B cell (primary cell): Measurements from ENCODE around the gene NDC1. TPM values are rescaled to one million over a fixed set of nuclear protein-coding genes. Genes with fewer than 3 reads are reported as not detected.

ENCODE experiments used
- ATAC-seq: fragments of 200-7000 bp; cut with Tn5 transposase; one replicate; pipeline ENCODE4 v1.10.0; 2021; ENCODE audit warnings: low read depth, mild to moderate bottlenecking, moderate number of reproducible peaks, moderate library complexity
- CTCF ChIA-PET: fragments of 350-600 bp; sonication (Branson Sonifier 250); formaldehyde crosslinking; loops from one replicate; lab custom pipeline; 2021; ENCODE audit warnings: antibody characterized with exemption, inconsistent platforms; lab: Charles Lee
- POLR2A ChIA-PET: fragments of 350-600 bp; sonication (Branson Sonifier 250); formaldehyde crosslinking; loops from one replicate; lab custom pipeline; 2021; ENCODE audit warnings: antibody characterized with exemption; lab: Charles Lee
- DNase-seq: peaks from one replicate; pipeline ENCODE4 v3.0.0; 2013
- H2AFZ ChIP-seq: 2 replicates; pipeline ENCODE4 v1.6.1; 2012; ENCODE audit warnings: mild to moderate bottlenecking, low read depth, low read length; ENCODE audit not compliant: insufficient read depth, poor library complexity, severe bottlenecking
- H3K27ac ChIP-seq, 2 donors: 1 replicate in 1 of 2; 2 replicates in 1 of 2; pipeline ENCODE4 v1.5.1; 2012 to 2013; ENCODE audit warnings: low read length in 2 of 2, mild to moderate bottlenecking in 2 of 2, moderate library complexity in 1 of 2
- H3K27me3 ChIP-seq, 4 experiments: fragments of 200-600 bp in 1 of 4; sonication (generic) in 1 of 4; replicated peaks in 1 of 4; 1 replicate in 2 of 4; 2 replicates in 2 of 4; pipeline versions ENCODE4 v1.6.1 to v1.7.0; 2013 to 2016; ENCODE audit warnings: low read length in 3 of 4, mild to moderate bottlenecking in 2 of 4, mixed read lengths in 1 of 4, moderate library complexity in 1 of 4; ENCODE audit not compliant: insufficient read depth in 4 of 4, control insufficient read depth in 3 of 4; ENCODE audit errors: control extremely low read depth in 1 of 4
- H3K36me3 ChIP-seq, 2 experiments: replicated peaks in 1 of 2; 1 replicate in 1 of 2; 2 replicates in 1 of 2; pipeline versions ENCODE4 v1.6.1 to v1.7.1; 2013; ENCODE audit warnings: low read length in 1 of 2; ENCODE audit not compliant: insufficient read depth in 2 of 2, control insufficient read depth in 1 of 2; ENCODE audit errors: control extremely low read depth in 1 of 2, extremely low read depth in 1 of 2
- H3K4me1 ChIP-seq, 2 donors: fragments of 200-600 bp in 1 of 2; sonication (generic) in 1 of 2; 1 replicate in 1 of 2; 2 replicates in 1 of 2; pipeline versions ENCODE4 v1.5.1 to v1.6.1; 2013 to 2017; ENCODE audit warnings: low read length in 2 of 2; ENCODE audit not compliant: control insufficient read depth in 2 of 2, insufficient read depth in 2 of 2
- H3K4me2 ChIP-seq: replicated peaks from 2 replicates; pipeline ENCODE3; 2012; ENCODE audit warnings: mild to moderate bottlenecking, low read depth, low read length; ENCODE audit not compliant: poor library complexity, severe bottlenecking
- H3K4me3 ChIP-seq, 5 experiments: fragments of 200-600 bp in 1 of 5; sonication (generic) in 1 of 5; 1 replicate in 3 of 5; 2 replicates in 2 of 5; pipeline versions ENCODE4 v1.5.1 to v1.7.0; 2011 to 2016; ENCODE audit warnings: low read length in 4 of 5, mild to moderate bottlenecking in 4 of 5, low read depth in 2 of 5, control low read depth in 1 of 5, moderate library complexity in 1 of 5; ENCODE audit not compliant: insufficient read depth in 1 of 5; ENCODE audit errors: control extremely low read depth in 1 of 5, extremely low read depth in 1 of 5
- H3K79me2 ChIP-seq: fragments of 200-600 bp; sonication (generic); one replicate; pipeline ENCODE4 v1.6.0; 2016; ENCODE audit warnings: low read length; ENCODE audit not compliant: control insufficient read depth, insufficient read depth
- H3K9ac ChIP-seq: fragments of 200-600 bp; sonication (generic); 2 replicates; pipeline ENCODE4 v1.6.1; 2017; ENCODE audit warnings: mild to moderate bottlenecking, low read length, moderate library complexity
- H3K9me3 ChIP-seq, 3 donors: one replicate each; pipeline versions ENCODE4 v1.6.1 to v1.7.1; 2013; ENCODE audit warnings: low read length in 2 of 3; ENCODE audit not compliant: control insufficient read depth in 2 of 3, insufficient read depth in 1 of 3; ENCODE audit errors: control extremely low read depth in 1 of 3
- H4K20me1 ChIP-seq: 2 replicates; pipeline ENCODE4 v1.6.0; 2012; ENCODE audit warnings: mild to moderate bottlenecking, low read length; ENCODE audit not compliant: insufficient read depth, control insufficient read depth, poor library complexity, severe bottlenecking
- H3K27ac Mint-ChIP-seq: one replicate; pipeline ENCODE4 v1.8.0; 2021; ENCODE audit warnings: mixed read lengths
- H3K27me3 Mint-ChIP-seq: one replicate; pipeline ENCODE4 v1.8.0; 2021; ENCODE audit warnings: mixed read lengths
- H3K4me1 Mint-ChIP-seq: one replicate; pipeline ENCODE4 v1.8.0; 2021; ENCODE audit warnings: mixed read lengths
- H3K4me3 Mint-ChIP-seq: one replicate; pipeline ENCODE4 v1.8.0; 2021; ENCODE audit warnings: mixed read lengths
- H3K9me3 Mint-ChIP-seq: one replicate; pipeline ENCODE4 v1.8.0; 2022; ENCODE audit warnings: mixed read lengths; ENCODE audit not compliant: insufficient read depth
- CTCF ChIP-seq: fragments of 200-600 bp; IDR thresholded peaks from one replicate; pipeline ENCODE4 v1.8.0; 2022; ENCODE audit warnings: antibody characterized with exemption, mild to moderate bottlenecking
- EZH2 ChIP-seq: IDR thresholded peaks from 2 replicates; pipeline ENCODE4 v1.6.1; 2012; ENCODE audit warnings: borderline replicate concordance, low read depth, mild to moderate bottlenecking, moderate library complexity, low read length; ENCODE audit not compliant: insufficient read depth, poor library complexity, severe bottlenecking
- WGBS: methylation state at CpG from one replicate; pipeline ENCODE4 v1.1.5; 2013; ENCODE audit warnings: missing lambda C conversion rate; ENCODE audit not compliant: insufficient coverage; 5-methylcytosine and 5-hydroxymethylcytosine counted together
- intact Hi-C: fragments of 100-400 bp; cut with micrococcal nuclease; formaldehyde crosslinking; loops from one replicate; pipeline ENCODE4 v1.10.0; 2022
- polyA plus RNA-seq: library from polyadenylated mRNA; depleted of rRNA; stranded (reverse); fragments of >200 nt; gene quantifications from 2 replicates; pipeline ENCODE4 v1.2.3, GENCODE V29; 2012
- total RNA-seq, 2 donors: library from RNA; stranded (reverse); fragments of 120-200 nt in 1 of 2; gene quantifications; 1 replicate in 1 of 2; 2 replicates in 1 of 2; pipeline versions ENCODE4 v1.2.3 to v1.2.4, GENCODE V29; 2013 to 2022

Gene NDC1
- total and polyA plus RNA-seq, 2 donors (not counting 1 experiment from before 2014, with no cell fraction given), result 5.0 to 12.0 TPM

GRCh38 chr1:53727461-53728092 lies 110.5 kb downstream of the NDC1 start:
- no peak for ATAC-seq
- Mint-ChIP-seq H3K9me3 (no peaks in the 10 kb centered on the region), H3K4me3 (no peak overlapping the region), H3K27ac (no peak overlapping the region), H3K4me1 (no peaks in the 10 kb centered on the region), H3K27me3 (peaks cover 10% of the 10 kb centered on the region)
- intact Hi-C loops, result no loop called here
- no peak overlapping the region for H3K4me3 ChIP-seq
- POLR2A ChIA-PET, result no interaction called here
- no peaks in the 10 kb centered on the region for H3K4me1 ChIP-seq
- DNase-seq, result no peak
- no peak overlapping the region for H3K27ac ChIP-seq
- H3K79me2 ChIP-seq, result no peaks in the 10 kb centered on the region
- H3K4me2 ChIP-seq, result no peak overlapping the region
- no peak overlapping the region for H2AFZ ChIP-seq
- no peak for TF ChIP-seq CTCF
- 92% methylated on average over 7 of the region's 7 CpGs for WGBS
- no peaks in the 10 kb centered on the region for H3K36me3 ChIP-seq
- H3K9me3 ChIP-seq, result no peaks in the 10 kb centered on the region
- H4K20me1 ChIP-seq, result no peaks in the 10 kb centered on the region
- no peaks in the 10 kb centered on the region for H3K27me3 ChIP-seq
- H3K9ac ChIP-seq, result no peak overlapping the region
- CTCF ChIA-PET, result no interaction called here

- no peak for DNase-seq
- CTCF ChIA-PET, result no interaction called here
- Mint-ChIP-seq H3K4me3 (no peak overlapping the region), H3K27ac (no peak overlapping the region), H3K9me3 (no peaks in the 10 kb centered on the region), H3K27me3 (peaks cover 6% of the 10 kb centered on the region), H3K4me1 (no peaks in the 10 kb centered on the region)
- intact Hi-C loops, result no loop called here
- no peaks in the 10 kb centered on the region for H3K27me3 ChIP-seq
- no peak overlapping the region for H2AFZ ChIP-seq
- H3K4me2 ChIP-seq, result no peak overlapping the region
- POLR2A ChIA-PET, result no interaction called here
- WGBS, result no CpG with 5 or more reads among the region's 8 CpGs
- H3K9ac ChIP-seq, result no peak overlapping the region
- no peak for ATAC-seq
- no peak overlapping the region for H3K27ac ChIP-seq
- H3K9me3 ChIP-seq, result no peaks in the 10 kb centered on the region
- no peaks in the 10 kb centered on the region for H3K36me3 ChIP-seq
- H4K20me1 ChIP-seq, result no peaks in the 10 kb centered on the region
- no peak overlapping the region for H3K4me3 ChIP-seq
- no peaks in the 10 kb centered on the region for H3K79me2 ChIP-seq
- no peaks in the 10 kb centered on the region for H3K4me1 ChIP-seq
- TF ChIP-seq CTCF (no peak), EZH2 (no peak)
These were observed 112.0 kb downstream of the NDC1 start for GRCh38 chr1:53726009-53726600.
